HG03442 (cell line): ENCODE results near the gene DSG3.

ENCODE experiments used
- ATAC-seq: cut with Tn5 transposase; IDR thresholded peaks from one replicate; pipeline ENCODE4 v1.9.1; 2021; ENCODE audit warnings: mild to moderate bottlenecking, moderate library complexity; ENCODE audit not compliant: unreplicated experiment

The DSG3 gene

GRCh38 chr18:31511098-31511497 lies 63.6 kb downstream of the DSG3 start:
- ATAC-seq: no peak

DNA sequence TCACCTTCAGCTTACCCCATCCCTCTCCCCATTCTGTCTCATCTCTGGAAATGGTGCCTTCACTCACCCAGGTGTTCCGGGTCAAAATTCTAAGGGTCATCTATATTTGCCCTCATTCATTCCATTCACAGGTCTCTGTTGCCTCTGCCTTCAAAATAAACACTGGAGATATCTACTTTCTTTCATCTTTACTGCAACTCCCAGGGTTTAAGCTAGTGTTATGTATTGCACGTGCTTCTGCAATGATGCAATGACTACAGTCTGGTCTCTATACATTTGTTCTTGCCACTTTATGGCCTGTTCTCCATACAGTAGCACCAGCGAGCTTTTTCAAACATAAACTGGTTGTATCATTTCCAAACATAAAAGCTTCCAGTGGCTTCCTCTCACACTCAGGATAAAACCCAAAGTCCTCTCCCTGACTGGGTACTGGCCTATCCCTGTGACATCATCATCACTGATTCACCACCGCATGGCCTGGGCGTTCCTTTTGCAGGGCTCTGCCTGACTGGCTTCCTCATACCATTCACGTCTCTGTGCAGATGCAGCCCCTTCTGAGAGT lies 64.7 kb downstream of the DSG3 start:
- ATAC-seq: no peak

DNA sequence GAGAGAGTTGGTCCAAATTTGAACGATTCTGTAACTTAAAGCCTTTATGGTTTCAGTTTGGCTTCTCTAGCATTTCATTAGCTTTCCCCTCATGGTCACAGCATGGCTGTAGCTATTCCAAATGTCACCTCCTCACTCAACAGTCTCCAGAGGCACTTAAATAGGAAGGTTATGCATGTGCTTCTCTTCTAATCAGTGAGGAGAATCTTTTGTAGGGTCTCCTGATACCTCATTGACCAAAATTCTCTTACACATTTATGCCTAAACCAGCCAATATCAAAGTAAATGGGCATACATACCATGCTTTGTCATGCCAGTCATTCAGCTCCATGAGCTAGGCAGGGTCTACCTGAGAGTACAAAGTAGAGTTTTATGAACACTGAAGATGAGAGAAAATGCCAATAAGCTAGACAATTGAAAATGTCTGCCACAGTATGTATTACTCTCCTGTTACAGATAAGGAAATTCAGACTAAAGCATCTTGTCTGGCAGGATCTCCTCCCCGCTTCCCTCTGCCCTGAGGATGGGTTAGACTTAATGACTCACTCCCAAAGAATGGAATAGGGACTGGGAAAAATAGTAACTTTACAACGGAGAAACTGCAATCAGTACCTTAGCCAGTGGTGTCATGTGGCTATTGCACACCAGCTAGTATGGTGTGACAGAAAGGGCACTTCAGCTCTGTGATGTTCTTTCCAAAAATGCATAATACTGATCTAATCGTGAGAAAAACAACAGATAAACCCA lies 65.8 kb downstream of the DSG3 start:
- ATAC-seq: no peak

- no peak for ATAC-seq
Measured at GRCh38 chr18:31516437-31516836, 68.9 kb downstream of the DSG3 start.

- ATAC-seq: no peak
Measured at GRCh38 chr18:31526374-31526773, 78.8 kb downstream of the DSG3 start.
